Left kidney (tissue), 2 donors: Measurements from ENCODE around the gene ZNF831. TPM values are rescaled to one million over a fixed set of nuclear protein-coding genes. Genes with fewer than 3 reads are reported as not detected.

ENCODE experiments used
- DNase-seq: peaks from one replicate; pipeline ENCODE4 v3.0.0-alpha.2; 2013
- polyA plus RNA-seq: library from polyadenylated mRNA; unstranded; fragments of 120-200 nt; gene quantifications from one replicate; pipeline ENCODE4 v1.2.1, GENCODE V29; 2013; ENCODE audit not compliant: insufficient read length

ZNF831 gene
- polyA plus RNA-seq, 1 donor, result 0.15 TPM

GRCh38 chr20:59247731-59248684, 84.4 kb downstream of the ZNF831 start:
- peak; percentile 20 for DNase-seq

- no peak for DNase-seq
Measured at GRCh38 chr20:59250293-59250692, 86.7 kb downstream of the ZNF831 start.

GRCh38 chr20:59253325-59253724, 89.7 kb downstream of the ZNF831 start:
- DNase-seq, result no peak

- DNase-seq, result no peak
Measured at GRCh38 chr20:59253779-59254319, 90.2 kb downstream of the ZNF831 start.

GRCh38 chr20:59255256-59255655, 91.6 kb downstream of the ZNF831 start:
- DNase-seq, result no peak

GRCh38 chr20:59258221-59258621, 94.6 kb downstream of the ZNF831 start:
- no peak for DNase-seq

- no peak for DNase-seq
Measured at GRCh38 chr20:59259946-59260345, 96.3 kb downstream of the ZNF831 start.

GRCh38 chr20:59265298-59265697, 101.7 kb downstream of the ZNF831 start:
- DNase-seq, result no peak

GRCh38 chr20:59268870-59269269, 105.2 kb downstream of the ZNF831 start:
- no peak for DNase-seq

GRCh38 chr20:59269411-59270025, 105.9 kb downstream of the ZNF831 start:
- DNase-seq, result no peak

- no peak for DNase-seq
Measured at GRCh38 chr20:59270380-59270779, 106.8 kb downstream of the ZNF831 start.

- no peak for DNase-seq
Measured at GRCh38 chr20:59273739-59274357, 110.2 kb downstream of the ZNF831 start.

GRCh38 chr20:59276938-59277337, 113.3 kb downstream of the ZNF831 start:
- no peak for DNase-seq

GRCh38 chr20:59284470-59284869, 120.8 kb downstream of the ZNF831 start:
- DNase-seq, result no peak

- DNase-seq, result no peak
Measured at GRCh38 chr20:59289994-59290393, 126.4 kb downstream of the ZNF831 start.

- DNase-seq, result no peak
Measured at GRCh38 chr20:59291740-59292383, 128.2 kb downstream of the ZNF831 start.

- no peak for DNase-seq
Measured at GRCh38 chr20:59295531-59295930, 131.9 kb downstream of the ZNF831 start.

- DNase-seq, result no peak
Measured at GRCh38 chr20:59297686-59298085, 134.1 kb downstream of the ZNF831 start.

GRCh38 chr20:59299945-59300332, 136.3 kb downstream of the ZNF831 start:
- DNase-seq, result no peak

GRCh38 chr20:59300333-59301081, 136.9 kb downstream of the ZNF831 start, which contains the start of gene EDN3:
EDN3 (plus strand) TSS chr20:59300611; CDS start chr20:59300813, 202 bp downstream.
- no peak for DNase-seq

GRCh38 chr20:59301343-59302007, 137.9 kb downstream of the ZNF831 start:
- DNase-seq, result no peak
